Subcutaneous adipose tissue (tissue), 4 donors: ENCODE results near the gene ARHGAP45. TPM values are rescaled to one million over a fixed set of nuclear protein-coding genes. Genes with fewer than 3 reads are reported as not detected.

ENCODE experiments used
- CTCF ChIP-seq: fragments of 450-650 bp; IDR thresholded peaks from one replicate; pipeline ENCODE4 v1.5.1; 2016; ENCODE audit warnings: low read depth, mild to moderate bottlenecking, control low read depth, antibody characterized with exemption, moderate library complexity
- total RNA-seq, 4 donors: library from RNA; depleted of rRNA; stranded (reverse); fragments of >200 nt; gene quantifications; one replicate each; pipeline ENCODE4 v1.1.0, GENCODE V29; 2016

Gene ARHGAP45
- total RNA-seq, 4 donors from 2014 or later = 31.3 to 52.5 (median 44.0) TPM

GRCh38 chr19:1042689-1043511 is 24.1 kb upstream of the ARHGAP45 start:
- no peak for TF ChIP-seq CTCF

- no peak for TF ChIP-seq CTCF
These were observed 21.7 kb upstream of the ARHGAP45 start for GRCh38 chr19:1045247-1045603.

- no peak for TF ChIP-seq CTCF
These were observed 20.8 kb upstream of the ARHGAP45 start for GRCh38 chr19:1046117-1046626.

- no peak for TF ChIP-seq CTCF
These were observed 19.9 kb upstream of the ARHGAP45 start for GRCh38 chr19:1046836-1047695.

- TF ChIP-seq CTCF = no peak
These were observed 19.2 kb upstream of the ARHGAP45 start for GRCh38 chr19:1047696-1048147.

GRCh38 chr19:1049106-1049505 is 17.9 kb upstream of the ARHGAP45 start:
- TF ChIP-seq CTCF = no peak

- TF ChIP-seq CTCF = no peak
These were observed 17.2 kb upstream of the ARHGAP45 start for GRCh38 chr19:1049800-1050199.
